ENCODE measurements around the gene AGER.
"Not testable (repeated sequence)": the region's sequence is repeated elsewhere in the genome, so short reads cannot be mapped to it uniquely, and the experiment has no call there.

AGER gene

DNA sequence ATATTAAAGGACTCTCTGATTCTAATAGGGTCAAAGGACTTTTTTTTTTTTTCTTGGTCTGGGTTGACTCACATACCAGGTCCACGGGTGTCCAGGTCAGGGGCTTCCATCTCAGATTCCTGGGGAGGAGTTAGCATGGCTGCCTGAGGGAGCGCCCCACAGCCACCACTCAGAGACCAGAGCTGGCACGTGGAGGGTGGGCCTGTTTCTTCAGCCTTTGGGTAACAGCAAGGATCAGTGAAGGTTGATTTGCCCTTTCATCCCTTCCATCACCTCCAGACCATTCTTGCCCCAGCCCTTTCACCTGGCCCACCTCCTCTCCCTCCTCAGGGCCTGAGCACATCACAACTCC lies 14.3 kb upstream of the AGER start:
- no peak for DNase-seq

DNA sequence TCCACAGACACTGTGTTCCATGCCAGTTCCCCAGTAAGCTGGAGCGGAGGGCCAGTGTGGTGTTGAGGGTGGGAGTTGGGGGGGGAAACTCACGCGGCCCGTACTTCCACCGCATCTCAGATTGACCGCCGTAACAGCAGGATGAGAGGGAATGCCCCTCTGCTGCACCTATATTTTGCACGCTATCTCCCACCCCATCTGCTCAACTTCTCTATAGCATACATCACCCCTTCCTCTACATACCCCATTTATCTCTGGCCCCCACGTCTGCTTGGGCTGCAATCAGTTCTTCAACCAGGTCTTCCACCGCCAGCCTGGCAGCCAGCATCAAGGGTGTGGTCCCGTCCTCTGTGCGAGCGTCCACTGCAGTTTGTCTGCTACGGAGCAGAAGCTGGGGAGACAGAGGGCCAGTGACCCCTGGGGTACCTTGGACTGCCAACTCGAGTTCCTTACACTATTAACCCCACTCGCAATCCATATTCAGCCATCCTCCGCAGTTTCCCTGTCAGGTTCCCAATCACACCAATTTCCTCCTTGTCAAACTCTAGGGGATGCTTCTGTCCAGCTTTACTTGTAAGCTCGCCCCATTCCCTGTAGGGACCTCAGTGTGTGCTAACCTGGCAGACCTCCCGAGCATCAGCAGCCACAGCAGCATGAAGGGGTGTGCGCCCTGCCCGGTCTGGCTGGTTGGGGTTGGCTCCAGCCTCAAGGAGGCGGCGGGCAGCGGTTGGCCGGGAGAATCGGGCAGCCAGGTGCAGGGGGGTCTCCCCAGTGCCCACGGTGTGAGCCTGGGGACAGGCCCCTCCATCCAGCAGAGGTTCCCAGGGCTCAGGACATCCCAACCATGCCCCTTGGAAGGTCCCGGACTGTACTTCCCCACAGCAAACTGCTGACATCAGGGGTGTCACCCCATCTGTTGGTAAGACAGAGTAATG lies 12.9 kb upstream of the AGER start:
- DNase-seq: no peak

DNA sequence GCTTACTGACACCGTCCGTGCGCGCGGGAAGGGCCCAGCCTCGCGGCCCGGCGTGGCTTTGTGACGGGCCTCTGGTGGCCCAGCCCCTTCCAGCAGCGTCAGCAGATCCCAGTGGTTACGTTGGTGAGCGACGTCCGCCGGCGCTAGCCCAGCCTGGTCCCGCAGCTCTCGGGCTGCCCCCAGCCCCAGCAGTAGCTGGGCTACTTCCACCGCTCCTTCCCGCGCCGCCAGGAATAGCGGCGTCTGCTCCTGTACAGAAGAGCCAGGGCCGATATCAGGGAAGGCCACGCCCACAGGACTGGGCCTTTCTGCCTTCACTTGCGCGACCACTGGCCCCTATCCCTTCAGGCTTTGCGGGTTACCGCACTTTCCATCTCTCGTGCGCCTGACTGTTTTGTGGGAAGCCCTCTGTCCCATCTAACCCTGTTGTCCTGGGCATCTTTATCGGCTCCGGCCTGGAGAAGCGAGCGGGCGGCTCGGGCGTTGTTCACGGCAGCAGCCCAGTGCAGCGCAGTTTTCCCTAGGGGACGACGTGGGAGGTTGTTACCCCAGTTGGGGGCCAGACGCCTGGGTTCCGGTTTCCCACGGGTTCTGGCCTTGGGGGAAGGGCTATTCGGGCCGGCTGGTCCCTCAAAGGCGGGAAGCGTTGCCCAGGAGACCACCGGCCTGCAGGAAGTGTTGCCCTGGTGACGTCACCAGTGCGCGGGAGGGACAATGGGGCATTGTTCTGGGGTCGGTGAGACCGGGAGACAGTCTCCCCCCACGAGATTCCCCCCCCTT lies 12.0 kb upstream of the AGER start:
- no peak for DNase-seq

DNA sequence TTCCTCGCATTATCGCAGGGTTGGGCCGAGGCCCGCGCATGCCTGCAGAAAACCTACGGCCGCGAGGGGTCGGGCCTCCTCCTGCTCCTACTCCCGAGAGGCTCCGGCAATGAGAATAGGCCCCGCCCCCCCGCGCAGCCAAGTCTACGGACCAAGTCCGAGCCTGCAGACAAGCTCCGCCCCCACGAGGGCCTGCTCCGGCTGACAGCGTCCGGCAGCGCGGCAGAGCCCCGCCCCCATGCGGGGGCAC lies 11.5 kb upstream of the AGER start:
- peak; percentile 99 for DNase-seq

DNA sequence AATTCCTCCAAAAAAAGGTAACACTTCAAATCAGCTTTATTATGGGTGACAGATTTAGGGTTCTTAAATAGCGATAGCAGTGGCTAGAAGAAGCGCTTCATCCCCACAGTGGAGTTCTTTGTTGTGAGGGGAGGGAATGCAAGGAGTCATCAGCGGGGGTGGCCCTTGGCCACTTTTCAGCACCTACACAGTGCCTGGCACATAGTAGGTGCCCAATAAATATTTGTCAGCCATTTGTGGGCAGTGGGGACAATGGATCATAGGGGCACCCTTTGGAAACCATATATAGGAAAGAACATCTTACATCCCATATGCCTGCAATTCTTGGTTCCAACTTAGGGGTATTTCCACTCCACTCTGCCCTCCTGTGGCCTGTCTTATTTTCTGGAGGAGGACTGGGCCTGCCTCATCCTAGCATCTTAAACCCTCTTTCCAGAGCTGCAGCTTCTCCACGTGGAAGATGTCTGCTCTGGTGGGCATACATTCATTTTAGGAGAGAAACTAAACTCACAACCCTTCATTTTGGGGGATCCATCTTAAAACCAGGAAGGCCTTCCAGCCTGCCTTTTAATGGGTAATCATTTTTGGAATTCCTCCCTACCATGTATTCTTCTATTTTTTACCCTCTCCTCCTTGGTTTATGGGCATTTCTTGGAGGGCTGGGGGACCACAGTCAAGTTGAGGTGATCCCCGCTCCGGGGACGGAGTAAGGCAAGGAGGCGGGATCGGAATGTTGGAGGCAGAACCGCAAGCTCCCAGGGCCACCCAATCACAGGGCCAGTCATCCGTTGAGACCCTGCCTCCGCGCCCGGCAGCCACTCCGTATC lies 11.0 kb upstream of the AGER start:
- DNase-seq: no peak

DNA sequence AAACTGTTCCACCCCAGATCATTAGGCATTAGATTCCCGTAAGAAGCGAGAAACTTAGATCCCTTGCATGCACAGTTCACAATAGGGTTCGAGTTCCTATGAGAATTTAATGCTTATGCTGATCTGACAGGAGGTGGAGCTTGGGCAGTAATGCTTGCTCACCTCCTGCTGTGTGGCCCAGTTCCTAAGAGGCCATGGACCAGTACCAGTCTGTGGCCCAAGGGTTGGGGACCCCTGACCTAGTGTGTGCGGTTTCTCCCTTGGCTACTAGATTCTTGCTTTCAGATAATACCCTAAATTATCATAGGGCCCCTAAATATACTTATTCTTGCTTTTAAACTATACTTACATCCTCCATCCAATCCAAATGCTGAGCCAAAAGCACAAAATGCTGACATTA lies 10.3 kb upstream of the AGER start:
- no peak for DNase-seq

DNA sequence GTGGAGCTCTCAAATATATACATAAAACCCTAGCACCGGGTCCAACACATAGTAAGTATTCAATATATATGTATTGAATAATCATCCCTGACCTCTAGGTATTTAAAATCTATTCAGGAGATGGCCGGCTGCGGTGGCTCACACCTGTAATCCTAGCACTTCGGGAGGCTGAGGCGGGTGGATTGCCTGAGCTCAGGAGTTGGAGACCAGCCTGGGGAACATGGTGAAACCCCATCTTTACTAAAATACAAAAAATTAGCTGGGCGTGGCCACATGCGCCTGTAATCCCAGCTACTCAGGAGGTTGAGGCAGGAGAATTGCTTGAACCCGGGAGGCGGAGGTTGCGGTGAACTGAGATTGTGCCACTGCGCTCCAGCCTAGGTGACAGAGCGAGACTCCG lies 9.0 kb upstream of the AGER start:
- DNase-seq: not testable (repeated sequence)

DNA sequence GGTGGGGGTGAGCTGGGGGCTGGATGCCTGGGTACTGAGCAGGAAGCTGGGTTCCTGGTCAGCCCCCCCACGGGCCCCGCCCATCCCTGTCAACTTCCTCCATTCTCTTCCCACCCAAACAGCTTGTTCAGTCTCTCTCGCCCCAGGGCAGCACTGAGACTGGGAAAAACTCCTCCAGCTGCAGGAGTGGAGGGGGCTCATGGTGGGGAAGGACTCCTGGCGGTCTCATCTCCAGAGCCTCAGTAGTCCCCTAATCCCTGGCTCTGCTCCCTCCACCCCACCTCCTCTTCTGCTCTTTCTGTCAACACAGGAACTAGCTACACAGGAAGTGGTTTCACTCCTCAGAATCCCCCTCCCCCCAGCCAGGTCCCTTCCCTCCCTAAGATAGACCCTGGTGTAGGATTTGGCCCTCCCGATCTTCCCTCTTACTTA lies 8.6 kb upstream of the AGER start, which contains the start of gene GPSM3:
TSS of gene GPSM3 (minus strand) at position 36 of the 432 bp plus-strand sequence. CDS start 130 bp downstream, outside the sequence.
- DNase-seq: peak; percentile 68

DNA sequence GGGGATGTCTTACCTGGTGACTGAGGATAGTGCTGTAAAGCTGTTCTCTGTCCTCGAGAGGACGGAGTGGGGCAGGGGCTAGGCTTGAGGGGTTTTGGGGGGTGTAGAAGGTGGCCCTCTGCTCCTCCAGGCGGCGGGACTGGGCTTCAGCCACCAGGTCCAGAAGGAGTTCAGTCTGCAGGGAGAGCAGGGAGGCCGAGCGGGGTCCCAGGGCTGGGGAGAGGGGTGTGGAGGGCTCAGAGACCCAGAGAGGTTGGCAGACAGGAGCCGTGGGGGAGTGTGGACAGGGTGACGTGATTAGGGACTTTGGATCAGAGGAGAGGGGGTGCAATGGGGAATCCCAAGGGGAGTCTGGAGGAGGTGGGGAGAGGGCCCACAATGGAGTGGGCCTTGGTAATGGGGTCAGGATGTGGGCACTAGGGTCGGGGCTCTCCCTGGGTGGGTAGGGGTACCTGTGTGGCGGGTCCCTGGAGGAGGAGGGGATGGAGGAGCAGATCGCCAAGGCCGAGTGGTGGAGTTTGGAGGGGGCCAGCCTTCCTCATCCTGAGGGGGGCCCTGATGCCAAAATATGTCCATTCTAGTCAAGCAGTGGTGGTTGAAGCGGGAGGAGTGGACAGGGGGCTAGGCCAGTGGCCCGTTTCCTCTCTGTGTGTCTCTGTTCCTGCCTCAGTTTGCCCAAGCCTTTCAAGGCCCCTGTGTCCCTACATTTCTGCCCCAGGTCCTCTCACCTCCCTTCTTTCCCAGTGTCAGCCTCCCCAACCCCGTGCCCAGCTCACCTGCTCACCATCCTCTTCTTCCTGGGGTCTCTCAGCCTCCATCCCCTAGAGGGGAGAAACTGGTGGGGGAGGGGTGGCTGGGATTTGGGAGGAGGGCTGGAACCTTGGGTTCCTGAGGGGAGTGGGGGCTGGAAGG lies 7.9 kb upstream of the AGER start:
- no peak for DNase-seq

DNA sequence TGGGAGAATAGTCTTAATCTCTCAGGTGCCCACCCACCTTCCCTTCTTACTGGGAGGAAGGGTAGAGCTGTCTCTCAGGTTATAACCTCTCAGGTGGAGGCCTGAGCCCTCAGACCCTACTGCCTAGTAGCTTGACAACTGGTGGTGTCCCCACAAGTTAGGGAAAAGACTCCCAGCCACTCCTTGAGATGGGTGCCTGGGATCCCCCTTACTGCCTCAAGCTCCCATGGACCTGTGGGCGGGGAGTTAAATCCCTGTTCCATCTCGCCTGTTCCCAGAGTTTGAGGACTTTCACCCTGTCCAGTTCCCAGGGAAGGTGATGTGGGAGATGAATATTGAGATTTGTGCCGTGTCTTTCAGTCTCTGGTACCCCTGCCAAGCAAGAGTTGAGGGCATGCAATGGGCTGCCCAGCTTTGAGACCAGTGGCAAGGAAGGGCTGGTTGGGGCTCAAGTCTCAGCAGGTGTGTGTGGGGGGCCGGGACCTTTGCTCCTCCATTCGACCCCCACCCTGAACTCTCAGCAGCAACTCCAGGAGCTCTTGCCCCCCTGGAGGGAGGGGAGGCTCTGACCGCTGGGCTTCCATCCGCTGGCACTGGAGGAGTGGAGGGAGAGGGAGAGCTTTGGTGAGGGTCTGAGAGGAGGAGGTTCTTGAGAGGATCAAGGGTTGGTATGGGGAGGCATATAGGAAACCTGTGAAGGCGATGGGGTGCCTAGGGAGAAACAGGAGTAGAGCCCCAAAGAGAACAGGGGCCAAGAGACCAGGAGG lies 7.0 kb upstream of the AGER start:
- DNase-seq: no peak

DNA sequence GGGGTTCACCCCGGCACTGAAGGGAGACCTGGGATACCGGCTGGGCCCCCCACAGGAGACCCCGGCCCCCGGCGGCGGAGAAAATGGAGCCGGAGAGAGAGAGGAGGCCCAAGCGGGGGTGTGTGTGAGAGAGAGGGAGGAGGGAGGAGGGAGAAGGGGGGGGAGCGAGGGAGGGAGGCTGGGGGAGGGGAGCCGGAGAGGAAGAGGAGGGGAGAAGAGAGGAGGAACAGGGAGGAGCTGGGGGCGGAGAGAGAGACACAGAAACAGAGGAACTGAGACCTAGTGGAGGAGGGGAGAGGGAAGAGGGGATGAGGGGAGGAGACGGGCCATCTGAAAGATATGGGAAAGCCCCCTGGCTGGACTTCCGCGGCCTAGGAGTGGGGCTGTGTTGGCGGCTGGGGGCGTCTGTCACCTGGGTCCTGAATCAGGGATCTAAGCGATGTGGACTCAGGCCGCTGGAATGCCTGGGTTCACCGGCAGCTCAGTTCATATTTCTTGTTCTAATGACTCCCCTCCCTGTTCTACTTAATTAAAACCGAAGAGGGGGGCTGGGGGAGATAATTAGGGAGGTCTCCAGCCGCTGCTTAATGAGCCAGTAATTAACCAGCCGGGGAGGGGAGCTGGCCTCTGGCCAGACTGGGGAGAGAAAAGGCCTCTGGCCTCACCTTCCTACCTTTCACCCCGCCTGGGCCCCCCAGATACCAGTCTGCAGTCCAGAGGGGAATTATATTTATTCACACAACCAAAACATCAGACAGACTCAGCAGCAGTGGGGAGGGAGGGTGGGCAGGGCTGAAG lies 6.2 kb upstream of the AGER start, which contains the start of gene PBX2:
TSS of gene PBX2 (minus strand) at position 149 of the 798 bp plus-strand sequence. CDS start 287 bp downstream, outside the sequence.
- DNase-seq: peak; percentile 68

DNA sequence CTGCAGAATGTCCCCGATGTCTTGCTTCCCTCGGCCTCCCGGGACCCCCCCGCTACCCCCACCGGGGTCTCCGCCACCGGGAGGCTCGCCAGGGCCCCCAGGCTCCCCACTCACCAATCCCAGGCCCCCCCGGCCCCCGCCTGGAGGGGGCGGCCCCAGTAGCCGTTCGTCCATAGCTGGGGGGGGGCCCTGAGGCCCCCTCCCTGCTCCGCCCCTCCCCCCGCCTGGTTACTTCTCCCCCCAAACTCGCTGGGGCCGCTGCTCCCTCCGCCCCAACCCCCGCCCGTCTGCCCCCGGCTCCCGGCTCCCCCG lies 5.6 kb upstream of the AGER start:
- no peak for DNase-seq

DNA sequence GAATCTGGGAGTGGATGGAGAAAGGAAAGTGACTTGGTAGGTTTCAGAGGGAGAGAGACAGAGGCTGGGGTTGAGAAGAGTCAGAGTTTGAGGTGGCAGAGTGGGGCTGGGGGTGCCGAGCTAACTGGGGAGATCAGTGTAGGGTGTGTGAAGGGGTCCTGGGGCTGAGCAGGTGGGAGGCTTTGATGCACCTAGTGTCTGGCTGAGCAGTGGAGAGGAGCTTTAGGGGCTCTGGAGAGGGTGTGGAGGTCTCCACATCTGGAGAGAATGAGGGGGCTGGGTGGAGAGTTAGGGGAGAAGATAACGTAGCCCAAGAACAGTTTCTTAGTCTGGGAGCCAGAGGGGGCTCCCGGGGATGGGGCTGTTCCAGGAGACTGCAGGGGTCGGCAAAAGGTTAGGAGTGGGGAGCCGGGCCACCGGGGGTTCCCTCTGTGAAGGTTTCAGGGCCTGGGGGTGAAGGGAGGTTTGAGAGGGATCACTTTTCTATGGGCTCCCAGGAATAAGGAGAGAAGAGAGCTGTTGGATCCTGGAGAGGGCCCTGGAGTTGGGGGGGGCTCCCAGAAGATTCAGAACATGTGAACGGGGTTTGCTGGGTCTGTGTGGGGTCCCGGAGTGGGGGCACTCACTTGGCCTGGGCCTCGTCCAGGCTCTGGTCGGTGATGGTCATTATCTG lies 5.2 kb upstream of the AGER start:
- no peak for DNase-seq

DNA sequence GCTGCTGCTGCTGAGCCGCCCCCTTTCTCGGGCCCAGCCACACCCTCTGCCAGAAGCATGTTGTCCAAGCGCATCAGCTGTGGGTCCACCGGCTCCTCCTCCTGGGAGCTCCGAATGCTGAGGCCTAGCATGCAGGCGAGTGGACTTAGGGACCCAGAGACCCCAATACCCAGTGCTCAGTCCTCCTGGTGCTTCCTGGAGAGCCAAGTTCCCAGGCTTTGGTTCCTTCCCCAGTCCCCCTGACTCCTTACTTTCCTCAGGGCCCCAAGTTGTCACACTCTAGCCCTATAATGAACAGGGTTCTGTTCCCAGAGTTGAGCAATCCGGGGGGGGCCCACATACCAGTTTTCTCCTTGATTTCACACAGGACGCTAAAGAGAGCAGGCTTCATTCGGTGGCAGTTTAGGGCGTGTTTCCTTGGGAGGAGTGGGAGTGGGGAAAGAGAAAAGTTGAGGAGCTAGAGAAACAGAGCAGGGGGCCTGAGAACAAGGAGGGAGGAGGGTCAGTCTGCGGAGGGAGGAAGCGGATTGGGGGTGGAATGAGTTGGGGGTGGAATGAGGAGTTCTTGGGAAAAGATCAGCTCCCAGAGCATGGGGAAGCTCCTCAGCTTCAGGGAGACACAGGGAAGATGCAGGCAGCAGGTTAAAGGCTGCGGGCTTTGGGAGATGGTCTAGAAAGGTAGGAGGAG lies 4.5 kb upstream of the AGER start:
- DNase-seq: no peak

DNA sequence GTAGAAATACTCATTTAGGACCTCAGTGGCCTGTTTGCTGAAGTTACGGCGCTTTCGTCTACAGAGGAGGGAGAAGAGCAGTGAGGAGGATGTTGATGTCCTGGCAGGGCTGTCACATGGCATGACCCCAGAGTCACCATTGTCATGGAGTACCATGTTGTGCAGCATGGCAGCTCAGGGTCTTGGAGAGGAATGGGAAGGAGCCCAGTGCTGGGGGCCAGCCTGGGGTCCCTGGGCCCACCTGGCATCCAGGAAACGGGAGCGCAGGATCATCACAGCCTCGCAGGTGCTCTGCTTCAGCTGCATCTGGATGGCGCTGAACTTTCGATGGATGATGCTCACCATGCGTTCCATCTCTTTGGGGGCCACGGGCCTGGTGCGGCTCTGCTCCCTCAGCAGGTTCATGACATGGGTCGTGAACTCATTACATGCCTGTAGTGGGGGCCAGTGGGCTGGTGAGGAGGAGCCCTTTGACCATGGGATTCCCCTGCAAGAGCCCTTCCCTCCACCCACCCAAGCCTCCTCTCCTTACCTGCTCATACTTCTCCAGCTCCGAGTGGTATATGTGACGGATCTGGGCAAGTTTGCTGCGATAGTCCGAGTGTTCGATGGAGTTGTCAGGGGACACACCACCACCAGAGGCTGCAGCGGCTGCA lies 3.8 kb upstream of the AGER start:
- DNase-seq: not testable (repeated sequence)

DNA sequence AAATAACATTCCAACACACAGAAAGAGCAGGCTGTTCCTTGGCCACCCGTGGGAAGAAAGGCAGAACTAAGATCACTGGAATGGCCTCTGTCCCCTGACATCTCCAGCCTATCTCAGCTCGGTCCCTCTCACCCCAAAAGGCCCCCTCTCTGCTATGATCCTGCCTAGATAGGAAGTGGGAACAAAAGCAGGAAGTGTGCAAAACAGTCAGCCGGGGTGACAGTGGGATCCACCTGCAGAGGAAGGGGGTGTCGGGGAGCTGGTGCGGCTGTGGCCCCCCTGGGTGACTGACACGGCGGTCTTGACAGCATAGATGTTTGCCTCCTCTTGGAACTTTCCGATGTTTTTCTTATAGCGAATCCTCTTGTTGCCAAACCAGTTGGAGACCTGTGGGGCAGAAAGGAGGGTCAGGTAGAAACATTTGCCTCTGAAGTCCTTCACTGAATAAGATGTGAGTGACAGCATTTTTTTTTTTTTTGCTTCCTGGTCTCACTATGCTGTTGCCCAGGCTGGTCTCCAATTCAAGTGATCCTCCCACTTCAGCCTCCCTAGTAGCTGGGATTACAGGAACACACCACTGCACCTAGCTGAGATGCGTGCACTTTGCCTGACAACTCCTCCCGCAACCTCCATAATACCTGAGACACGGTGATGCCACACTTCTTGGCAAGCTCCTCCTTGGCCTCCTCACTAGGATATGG lies 3.1 kb upstream of the AGER start:
- DNase-seq: no peak

DNA sequence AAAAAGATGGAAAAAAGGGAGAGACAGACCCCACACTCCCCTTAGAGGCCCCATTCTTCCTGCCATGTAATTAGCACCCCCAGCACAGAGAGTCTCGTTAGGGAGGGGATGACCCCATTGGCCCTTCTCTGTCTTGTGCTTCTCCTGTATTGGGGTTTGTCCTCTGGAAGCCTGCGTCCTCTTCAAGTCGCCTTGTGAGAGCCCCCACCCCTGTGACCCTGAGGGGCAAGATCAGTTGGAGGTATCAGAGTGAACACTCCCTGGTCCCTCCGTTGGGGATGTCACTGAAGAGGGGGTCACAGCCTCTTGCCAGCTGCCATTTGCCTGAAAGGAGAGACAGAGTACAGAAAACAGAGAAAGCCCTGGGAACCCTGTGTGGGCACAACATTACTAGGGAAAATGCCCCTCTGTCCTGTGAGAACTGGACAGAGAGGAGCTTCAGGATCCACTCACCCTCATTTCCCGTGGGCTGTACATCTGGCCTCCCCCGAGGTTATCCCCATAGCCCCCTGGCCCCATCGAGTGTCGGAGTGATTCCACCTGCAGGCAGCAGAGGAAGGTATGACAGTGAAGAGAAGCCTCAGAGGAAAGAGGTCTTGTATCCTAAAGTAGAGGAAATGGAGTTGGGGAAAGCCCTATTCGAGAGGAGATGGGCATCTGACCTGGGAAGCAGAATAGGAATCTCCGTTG lies 2.2 kb upstream of the AGER start:
- DNase-seq: not testable (repeated sequence)

Measured in central memory CD4-positive, alpha-beta T cell (primary cell).